Adrenal gland (tissue), 12 donors: ENCODE measurements around the gene PKD2L2. TPM values are rescaled to one million over a fixed set of nuclear protein-coding genes. Genes with fewer than 3 reads are reported as not detected.

Experiments used
- DNase-seq, 7 donors: peaks; one replicate each; pipeline ENCODE4 v3.0.0-alpha.2; 2019 to 2020
- H3K27ac ChIP-seq, 5 donors: fragments of 200-600 bp; sonication (generic) in 4 of 5; 1 replicate in 3 of 5; 2 replicates in 2 of 5; pipeline versions ENCODE4 v1.5.1 to v1.8.0; 2016 to 2020; ENCODE audit warnings: mild to moderate bottlenecking in 1 of 5
- H3K27me3 ChIP-seq: fragments of 200-600 bp; 2 replicates; pipeline ENCODE4 v1.8.0; 2021
- H3K36me3 ChIP-seq, 2 donors: fragments of 200-600 bp; replicated peaks in 1 of 2; 1 replicate in 1 of 2; 2 replicates in 1 of 2; pipeline versions ENCODE4 v1.5.1 to v1.8.0; 2018 to 2022
- H3K4me1 ChIP-seq, 2 donors: fragments of 200-600 bp; replicated peaks in 1 of 2; 1 replicate in 1 of 2; 2 replicates in 1 of 2; pipeline versions ENCODE4 v1.5.1 to v1.8.0; 2018 to 2021
- H3K4me3 ChIP-seq, 4 donors: fragments of 200-600 bp; sonication (generic) in 3 of 4; one replicate each; pipeline ENCODE4 v1.5.1; 2016 to 2018
- H3K9me3 ChIP-seq, 3 donors: fragments of 200-600 bp; sonication (generic) in 1 of 3; replicated peaks in 1 of 3; 1 replicate in 2 of 3; 2 replicates in 1 of 3; pipeline versions ENCODE4 v1.5.1 to v1.8.0; 2016 to 2021
- CTCF ChIP-seq, 6 experiments: fragments of 450-650 bp in 4 of 6; fragments of 200-600 bp in 2 of 6; sonication (generic) in 1 of 6; IDR thresholded peaks; 1 replicate in 5 of 6; 2 replicates in 1 of 6; pipeline versions ENCODE4 v1.5.1 to v1.8.0; 2016 to 2021; ENCODE audit warnings: antibody characterized with exemption in 6 of 6, mild to moderate bottlenecking in 2 of 6, moderate library complexity in 1 of 6
- POLR2A ChIP-seq, 2 donors: fragments of 450-650 bp; IDR thresholded peaks; one replicate each; pipeline ENCODE4 v1.6.1; 2017; ENCODE audit warnings: antibody characterized with exemption in 2 of 2, mild to moderate bottlenecking in 2 of 2, moderate library complexity in 1 of 2
- WGBS, 4 donors: extraction: QIAGEN DNeasy Blood & Tissue Kit in 2 of 4; methylation state at CpG; one replicate each; pipeline versions ENCODE4 v1.1.5 to v1.1.7; 2013 to 2017; 5-methylcytosine and 5-hydroxymethylcytosine counted together
- intact Hi-C, 2 donors: fragments of 100-400 bp; cut with DNase I; formaldehyde crosslinking; loops; one replicate each; pipeline versions ENCODE4 v1.14.1 to v1.15.0; 2022 to 2023
- polyA plus RNA-seq, 3 donors: library from polyadenylated mRNA; stranded (reverse); fragments of 200-250 nt in 2 of 3; fragments of 350-450 nt in 1 of 3; fragmentation: Illumina TruSeq in 1 of 3; extraction: RNeasy Lipid Tissue Mini Kit (QIAGEN cat#74804) in 1 of 3; gene quantifications; one replicate each; pipeline ENCODE4 v1.2.3, GENCODE V29; 2013 to 2014
- total RNA-seq, 9 donors: library from RNA; depleted of rRNA in 4 of 9; stranded (reverse); fragments of >200 nt in 4 of 9; fragments of 120-200 nt in 1 of 9; fragmentation: NEBNext Ultra II Directional in 1 of 9; extraction: Animal tissue kit (Norgen Biotek cat#: 25700) in 1 of 9; gene quantifications; one replicate each; pipeline versions ENCODE4 v1.1.0 to v1.2.4, GENCODE V29; 2013 to 2023
- donor health status: healthy with polysubstance abuse.
- donor health status: Bipolar disorder and iron deficiency.
- donor health status: DM: yes; HTN: yes; CAD: no.
- donor health status: DM: no; HTN: no; CAD: no.
- donor health status: DM: no; HTN: no; CAD: no.
- donor health status: DM: yes; HTN: yes; CAD: no.

The PKD2L2 gene
- total and polyA plus RNA-seq, 12 donors: 0.14 to 0.66 (median 0.46) TPM; not detected in 5

GRCh38 chr5:137876101-137876500 is 13.2 kb upstream of the PKD2L2 start:
- no peak overlapping the region for H3K27ac ChIP-seq
- TF ChIP-seq POLR2A (IDR thresholded peaks at IDR 0.05) (no peak), CTCF (IDR thresholded peaks at IDR 0.05) (no peak)
- H3K9me3 ChIP-seq: no peaks in the 10 kb centered on the region
- DNase-seq: no peak
- H3K36me3 ChIP-seq: no peaks in the 10 kb centered on the region
- H3K27me3 ChIP-seq: no peaks in the 10 kb centered on the region
- intact Hi-C loops: no loop called here
- H3K4me3 ChIP-seq: no peak overlapping the region
- H3K4me1 ChIP-seq: no peaks in the 10 kb centered on the region

GRCh38 chr5:137880313-137880712 is 8.9 kb upstream of the PKD2L2 start:
- Histone ChIP-seq H3K4me1 (no peaks in the 10 kb centered on the region), H3K27ac (peak overlapping the region in 1 of 5 donors; percentile 9), H3K4me3 (no peak overlapping the region), H3K27me3 (no peaks in the 10 kb centered on the region), H3K36me3 (peaks cover 0 to 8% of the 10 kb centered on the region in 2 donors), H3K9me3 (no peaks in the 10 kb centered on the region)
- no peak for DNase-seq
- WGBS, 4 donors: 75 to 93% (median 88%) methylated on average over 1 of the region's 1 CpG
- intact Hi-C loops: no loop called here
- TF ChIP-seq CTCF (IDR thresholded peaks at IDR 0.05) (no peak), POLR2A (IDR thresholded peaks at IDR 0.05) (no peak)

- peak overlapping the region in 1 of 5 donors; percentile 90 for H3K27ac ChIP-seq
- peak overlapping the region in 1 of 4 donors; percentile 54 for H3K4me3 ChIP-seq
- no peak for TF ChIP-seq POLR2A (IDR thresholded peaks at IDR 0.05)
- no peak for TF ChIP-seq CTCF (IDR thresholded peaks at IDR 0.05)
- peaks cover 0 to 7% of the 10 kb centered on the region in 2 donors for H3K36me3 ChIP-seq
- peaks cover 6 to 28% of the 10 kb centered on the region in 2 donors for H3K4me1 ChIP-seq
- no peaks in the 10 kb centered on the region for H3K9me3 ChIP-seq
- no peaks in the 10 kb centered on the region for H3K27me3 ChIP-seq
- intact Hi-C loops: no loop called here
- no peak for DNase-seq
- 78 to 93% (median 88%) methylated on average over 2 of the region's 2 CpGs for WGBS, 4 donors
These were observed 1.4 kb upstream of the PKD2L2 start for GRCh38 chr5:137887831-137888230.

- Histone ChIP-seq H3K9me3 (no peaks in the 10 kb centered on the region), H3K4me3 (peak overlapping the region in 3 of 4 donors; percentile 54 to 67 (median 62)), H3K36me3 (peaks cover 0 to under 1% of the 10 kb centered on the region in 2 donors), H3K4me1 (peaks cover 6 to 28% of the 10 kb centered on the region in 2 donors), H3K27me3 (no peaks in the 10 kb centered on the region), H3K27ac (peak overlapping the region; percentile 81 to 91 (median 89))
- no peak for DNase-seq
- intact Hi-C loops: no loop called here
- TF ChIP-seq POLR2A (IDR thresholded peaks at IDR 0.05): no peak
- no peak for TF ChIP-seq CTCF (IDR thresholded peaks at IDR 0.05)
- WGBS, 4 donors: 42 to 46% (median 44%) methylated on average over 7 of the region's 7 CpGs
These were observed 793 bp upstream of the PKD2L2 start for GRCh38 chr5:137888466-137888862.
